ENCODE measurements around the gene OOSP4B. TPM values are rescaled to one million over a fixed set of nuclear protein-coding genes. Genes with fewer than 3 reads are reported as not detected.

Gene OOSP4B
- total RNA-seq, 2 donors from 2014 or later, result not detected

DNA sequence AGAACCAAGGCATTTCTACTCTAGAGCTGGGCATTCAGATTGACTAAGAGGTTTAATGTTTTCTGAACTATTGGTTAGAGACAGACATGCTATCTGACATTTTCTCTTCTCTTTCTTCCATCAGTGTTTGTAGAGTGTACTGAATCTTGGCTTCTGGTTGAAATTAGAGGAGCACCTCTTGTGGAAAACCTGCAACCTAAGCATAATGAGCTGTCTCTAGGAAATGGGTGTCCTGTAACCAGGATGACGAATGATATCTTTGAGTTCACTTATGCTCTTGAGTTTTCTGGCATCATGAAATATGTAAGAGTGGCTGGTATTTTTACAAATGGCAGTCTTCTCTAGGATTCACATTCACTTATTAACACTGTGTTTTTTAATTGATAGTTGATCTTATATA, 33.8 kb upstream of the OOSP4B start:
- Histone ChIP-seq H3K27me3 (replicated peaks; ENCODE audit: insufficient read depth) (no peaks in the 10 kb centered on the region), H3K9me3 (no peaks in the 10 kb centered on the region), H3K4me1 (replicated peaks) (no peaks in the 10 kb centered on the region), H3K36me3 (no peaks in the 10 kb centered on the region), H3K4me3 (no peak overlapping the region), H3K27ac (no peak overlapping the region)
- TF ChIP-seq, protein P1, sequence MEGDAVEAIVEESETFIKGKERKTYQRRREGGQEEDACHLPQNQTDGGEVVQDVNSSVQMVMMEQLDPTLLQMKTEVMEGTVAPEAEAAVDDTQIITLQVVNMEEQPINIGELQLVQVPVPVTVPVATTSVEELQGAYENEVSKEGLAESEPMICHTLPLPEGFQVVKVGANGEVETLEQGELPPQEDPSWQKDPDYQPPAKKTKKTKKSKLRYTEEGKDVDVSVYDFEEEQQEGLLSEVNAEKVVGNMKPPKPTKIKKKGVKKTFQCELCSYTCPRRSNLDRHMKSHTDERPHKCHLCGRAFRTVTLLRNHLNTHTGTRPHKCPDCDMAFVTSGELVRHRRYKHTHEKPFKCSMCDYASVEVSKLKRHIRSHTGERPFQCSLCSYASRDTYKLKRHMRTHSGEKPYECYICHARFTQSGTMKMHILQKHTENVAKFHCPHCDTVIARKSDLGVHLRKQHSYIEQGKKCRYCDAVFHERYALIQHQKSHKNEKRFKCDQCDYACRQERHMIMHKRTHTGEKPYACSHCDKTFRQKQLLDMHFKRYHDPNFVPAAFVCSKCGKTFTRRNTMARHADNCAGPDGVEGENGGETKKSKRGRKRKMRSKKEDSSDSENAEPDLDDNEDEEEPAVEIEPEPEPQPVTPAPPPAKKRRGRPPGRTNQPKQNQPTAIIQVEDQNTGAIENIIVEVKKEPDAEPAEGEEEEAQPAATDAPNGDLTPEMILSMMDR (IDR thresholded peaks at IDR 0.05), result no peak
- TF ChIP-seq POLR2AphosphoS5 (IDR thresholded peaks at IDR 0.05), result no peak
- no peak for TF ChIP-seq POLR2A (IDR thresholded peaks at IDR 0.05)
- no peak for DNase-seq (ENCODE audit: low spot score)
- intact Hi-C loops (cut with DNase I), result no loop called here
- WGBS, result 81% methylated on average over 1 of the region's 1 CpG

DNA sequence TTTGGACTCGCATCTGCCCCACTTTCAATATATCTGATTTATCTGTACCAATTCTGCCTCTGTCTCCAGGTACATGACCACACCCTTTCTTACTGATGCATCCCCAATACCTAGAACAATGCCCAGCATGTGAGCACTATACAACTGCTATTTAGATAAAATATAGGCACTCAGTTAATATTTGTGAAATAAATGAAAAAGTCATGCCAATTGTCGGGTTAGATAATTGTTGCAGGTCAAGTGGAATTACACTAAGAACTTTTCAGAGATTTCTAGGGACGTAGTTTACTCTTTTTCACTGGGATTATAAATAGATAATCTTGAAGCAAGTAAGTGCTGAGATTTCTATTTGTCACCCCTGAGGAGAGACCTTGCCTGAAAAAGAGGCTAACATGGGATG, 32.6 kb upstream of the OOSP4B start:
- H3K9me3 ChIP-seq, result no peaks in the 10 kb centered on the region
- intact Hi-C loops (cut with DNase I), result no loop called here
- no peak for DNase-seq (ENCODE audit: low spot score)
- H3K27me3 ChIP-seq (replicated peaks; ENCODE audit: insufficient read depth), result no peaks in the 10 kb centered on the region
- no peak overlapping the region for H3K27ac ChIP-seq
- 94% methylated on average over 3 of the region's 3 CpGs for WGBS
- no peak overlapping the region for H3K4me3 ChIP-seq
- H3K4me1 ChIP-seq (replicated peaks), result no peaks in the 10 kb centered on the region
- no peaks in the 10 kb centered on the region for H3K36me3 ChIP-seq
- TF ChIP-seq POLR2A (IDR thresholded peaks at IDR 0.05) (no peak), POLR2AphosphoS5 (IDR thresholded peaks at IDR 0.05) (no peak)
- TF ChIP-seq, protein P1 (IDR thresholded peaks at IDR 0.05), result no peak

DNA sequence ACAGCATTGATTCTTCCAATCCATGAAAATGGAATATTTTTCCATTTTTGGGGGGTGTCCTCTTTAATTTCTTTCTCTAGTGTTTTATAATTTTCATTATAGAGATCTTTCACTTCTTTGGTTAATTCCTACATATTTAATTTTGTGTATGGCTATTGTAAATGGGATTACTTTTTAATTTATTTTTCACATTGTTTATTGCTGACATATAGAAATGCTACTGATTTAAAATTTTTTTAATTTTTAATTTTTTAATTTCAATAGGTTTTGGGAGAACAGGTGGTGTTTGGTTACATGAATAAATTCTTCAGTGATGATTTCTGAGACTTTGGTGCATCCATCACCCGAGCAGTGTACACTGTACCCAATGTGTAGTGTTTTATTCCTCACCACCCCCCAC, 26.6 kb upstream of the OOSP4B start:
- no peaks in the 10 kb centered on the region for H3K36me3 ChIP-seq
- no peaks in the 10 kb centered on the region for H3K9me3 ChIP-seq
- no peak overlapping the region for H3K4me3 ChIP-seq
- WGBS, result 72% methylated on average over 1 of the region's 1 CpG
- intact Hi-C loops (cut with DNase I), result no loop called here
- H3K4me1 ChIP-seq (replicated peaks), result no peaks in the 10 kb centered on the region
- H3K27me3 ChIP-seq (replicated peaks; ENCODE audit: insufficient read depth), result no peaks in the 10 kb centered on the region
- H3K27ac ChIP-seq, result no peak overlapping the region
- DNase-seq (ENCODE audit: low spot score), result no peak
- TF ChIP-seq POLR2A (IDR thresholded peaks at IDR 0.05) (no peak), POLR2AphosphoS5 (IDR thresholded peaks at IDR 0.05) (no peak)
- TF ChIP-seq, protein P1 (IDR thresholded peaks at IDR 0.05), result no peak

DNA sequence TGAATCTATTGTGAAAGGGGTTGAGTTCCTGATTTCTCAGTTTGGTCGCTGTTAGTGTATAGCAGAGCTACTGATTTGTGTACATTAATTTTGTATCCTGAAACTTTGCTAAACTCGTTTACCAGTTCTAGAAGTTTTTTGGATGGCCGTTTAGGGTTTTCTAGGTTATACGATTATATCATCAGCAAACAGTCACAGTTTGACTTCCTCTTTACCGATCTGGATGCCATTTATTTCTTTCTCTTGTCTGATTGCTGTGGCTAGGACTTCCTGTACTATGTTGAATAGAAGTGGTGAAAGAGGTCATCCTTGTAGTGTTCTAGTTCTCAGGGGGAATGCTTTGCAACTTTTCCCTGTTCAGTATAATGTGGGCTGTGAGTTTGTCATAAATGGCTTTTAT, 24.6 kb upstream of the OOSP4B start:
- no peaks in the 10 kb centered on the region for H3K27me3 ChIP-seq (replicated peaks; ENCODE audit: insufficient read depth)
- 82% methylated on average over 5 of the region's 5 CpGs for WGBS
- H3K9me3 ChIP-seq, result no peaks in the 10 kb centered on the region
- no peaks in the 10 kb centered on the region for H3K4me1 ChIP-seq (replicated peaks)
- intact Hi-C loops (cut with DNase I), result no loop called here
- no peak overlapping the region for H3K27ac ChIP-seq
- TF ChIP-seq POLR2AphosphoS5 (IDR thresholded peaks at IDR 0.05) (no peak), POLR2A (IDR thresholded peaks at IDR 0.05) (no peak)
- TF ChIP-seq, protein P1 (IDR thresholded peaks at IDR 0.05), result no peak
- no peak overlapping the region for H3K4me3 ChIP-seq
- no peaks in the 10 kb centered on the region for H3K36me3 ChIP-seq
- DNase-seq (ENCODE audit: low spot score), result no peak

DNA sequence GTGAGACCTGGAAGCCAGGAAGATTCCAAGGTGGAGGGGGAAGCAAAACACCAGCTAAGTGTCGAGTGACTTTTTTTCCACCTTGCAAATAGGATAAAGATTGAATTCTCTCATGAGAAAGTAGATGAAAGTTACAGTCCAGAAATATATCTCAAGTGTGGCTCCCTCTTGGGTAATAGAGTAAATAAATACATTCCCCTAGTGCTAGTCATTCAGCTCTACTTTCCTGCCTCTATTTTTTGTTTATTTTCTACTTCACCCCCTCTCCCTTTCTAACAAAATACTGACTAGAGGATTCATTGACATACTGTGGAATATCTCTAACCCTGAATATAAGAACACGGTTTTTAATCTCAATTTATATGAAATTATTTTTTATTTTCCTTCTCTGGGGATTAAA, 19.2 kb upstream of the OOSP4B start:
- Histone ChIP-seq H3K4me1 (replicated peaks) (no peaks in the 10 kb centered on the region), H3K4me3 (no peak overlapping the region), H3K27ac (no peak overlapping the region), H3K36me3 (no peaks in the 10 kb centered on the region), H3K9me3 (no peaks in the 10 kb centered on the region), H3K27me3 (replicated peaks; ENCODE audit: insufficient read depth) (no peaks in the 10 kb centered on the region)
- intact Hi-C loops (cut with DNase I), result no loop called here
- DNase-seq (ENCODE audit: low spot score), result no peak
- WGBS, result 75% methylated on average over 2 of the region's 2 CpGs
- TF ChIP-seq POLR2A (IDR thresholded peaks at IDR 0.05) (no peak), POLR2AphosphoS5 (IDR thresholded peaks at IDR 0.05) (no peak)
- TF ChIP-seq, protein P1 (IDR thresholded peaks at IDR 0.05), result no peak
